Esophagus squamous epithelium (tissue), 5 donors: ENCODE data around the gene MAP2K3. TPM values are rescaled to one million over a fixed set of nuclear protein-coding genes. Genes with fewer than 3 reads are reported as not detected.

Source experiments
- DNase-seq: peaks from one replicate; lab custom pipeline; 2025; lab: John Stamatoyannopoulos, UW
- H3K27ac ChIP-seq, 4 donors: fragments of 200-600 bp; sonication (generic); one replicate each; pipeline ENCODE4 v1.5.1; 2016 to 2019; ENCODE audit warnings: mild to moderate bottlenecking in 1 of 4
- H3K27me3 ChIP-seq, 4 donors: fragments of 200-600 bp; sonication (generic); 1 replicate in 3 of 4; 2 replicates in 1 of 4; pipeline versions ENCODE4 v1.5.1 to v1.6.0; 2017 to 2021; ENCODE audit warnings: antibody characterized with exemption in 1 of 4
- H3K36me3 ChIP-seq, 3 donors: fragments of 200-600 bp; sonication (generic); one replicate each; pipeline ENCODE4 v1.5.1; 2016 to 2019
- H3K4me1 ChIP-seq, 3 donors: fragments of 200-600 bp; sonication (generic); one replicate each; pipeline ENCODE4 v1.5.1; 2017 to 2019
- H3K4me3 ChIP-seq, 4 donors: fragments of 200-600 bp; sonication (generic); 1 replicate in 3 of 4; 2 replicates in 1 of 4; pipeline ENCODE4 v1.5.1; 2016 to 2019; ENCODE audit warnings: mild to moderate bottlenecking in 2 of 4, moderate library complexity in 1 of 4
- H3K9me3 ChIP-seq, 3 donors: fragments of 200-600 bp; sonication (generic); one replicate each; pipeline ENCODE4 v1.5.1; 2016 to 2019
- POLR2A ChIP-seq, 4 donors: fragments of 450-650 bp; IDR thresholded peaks; one replicate each; pipeline ENCODE4 v1.6.1; 2017; ENCODE audit warnings: antibody characterized with exemption in 4 of 4, mild to moderate bottlenecking in 4 of 4, moderate library complexity in 3 of 4
- WGBS, 2 donors: methylation state at CpG; one replicate each; pipeline ENCODE4 v1.1.5; 2018; 5-methylcytosine and 5-hydroxymethylcytosine counted together
- intact Hi-C: fragments of 100-400 bp; cut with DNase I; formaldehyde crosslinking; loops from one replicate; pipeline ENCODE4 v1.15.0; 2022
- total RNA-seq, 4 donors: library from RNA; depleted of rRNA; stranded (reverse); fragments of >200 nt; gene quantifications; one replicate each; pipeline ENCODE4 v1.1.0, GENCODE V29; 2016
- TF ChIP-seq, protein P1 (sequence below), 6 experiments: fragments of 450-650 bp in 4 of 6; fragments of 200-600 bp in 2 of 6; sonication (generic) in 2 of 6; IDR thresholded peaks; one replicate each; pipeline ENCODE4 v1.5.1; 2016 to 2019; ENCODE audit warnings: antibody characterized with exemption in 6 of 6, mild to moderate bottlenecking in 4 of 6, moderate library complexity in 4 of 6
- donor health status: DM: yes; HTN: yes; CAD: no.

The MAP2K3 gene
- total RNA-seq, 4 donors from 2014 or later, result 24.1 to 53.6 (median 38.4) TPM

- peaks cover 52 to 83% (median 53%) of the 10 kb centered on the region in 3 donors for H3K4me1 ChIP-seq
- WGBS, 2 donors, result 0% methylated on average over 2 to 8 of the region's 16 CpGs
- peaks cover 0 to 5% (median 0%) of the 10 kb centered on the region in 4 donors for H3K27me3 ChIP-seq
- peak in 3 of 4 donors; percentile 24 to 73 (median 38) for TF ChIP-seq POLR2A (IDR thresholded peaks at IDR 0.05)
- TF ChIP-seq, protein P1, sequence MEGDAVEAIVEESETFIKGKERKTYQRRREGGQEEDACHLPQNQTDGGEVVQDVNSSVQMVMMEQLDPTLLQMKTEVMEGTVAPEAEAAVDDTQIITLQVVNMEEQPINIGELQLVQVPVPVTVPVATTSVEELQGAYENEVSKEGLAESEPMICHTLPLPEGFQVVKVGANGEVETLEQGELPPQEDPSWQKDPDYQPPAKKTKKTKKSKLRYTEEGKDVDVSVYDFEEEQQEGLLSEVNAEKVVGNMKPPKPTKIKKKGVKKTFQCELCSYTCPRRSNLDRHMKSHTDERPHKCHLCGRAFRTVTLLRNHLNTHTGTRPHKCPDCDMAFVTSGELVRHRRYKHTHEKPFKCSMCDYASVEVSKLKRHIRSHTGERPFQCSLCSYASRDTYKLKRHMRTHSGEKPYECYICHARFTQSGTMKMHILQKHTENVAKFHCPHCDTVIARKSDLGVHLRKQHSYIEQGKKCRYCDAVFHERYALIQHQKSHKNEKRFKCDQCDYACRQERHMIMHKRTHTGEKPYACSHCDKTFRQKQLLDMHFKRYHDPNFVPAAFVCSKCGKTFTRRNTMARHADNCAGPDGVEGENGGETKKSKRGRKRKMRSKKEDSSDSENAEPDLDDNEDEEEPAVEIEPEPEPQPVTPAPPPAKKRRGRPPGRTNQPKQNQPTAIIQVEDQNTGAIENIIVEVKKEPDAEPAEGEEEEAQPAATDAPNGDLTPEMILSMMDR (IDR thresholded peaks at IDR 0.05), result no peak
- peaks cover 0 to under 1% (median 0%) of the 10 kb centered on the region in 3 donors for H3K36me3 ChIP-seq
- H3K27ac ChIP-seq, result peak overlapping the region; percentile 90 to 99 (median 97)
- H3K4me3 ChIP-seq, result peak overlapping the region; percentile 65 to 97 (median 88)
- H3K9me3 ChIP-seq, result no peaks in the 10 kb centered on the region
- DNase-seq, result peak; percentile 64
- intact Hi-C loops, result no loop called here
Measured at GRCh38 chr17:21286066-21286770, 1.7 kb downstream of the MAP2K3 start.

DNA sequence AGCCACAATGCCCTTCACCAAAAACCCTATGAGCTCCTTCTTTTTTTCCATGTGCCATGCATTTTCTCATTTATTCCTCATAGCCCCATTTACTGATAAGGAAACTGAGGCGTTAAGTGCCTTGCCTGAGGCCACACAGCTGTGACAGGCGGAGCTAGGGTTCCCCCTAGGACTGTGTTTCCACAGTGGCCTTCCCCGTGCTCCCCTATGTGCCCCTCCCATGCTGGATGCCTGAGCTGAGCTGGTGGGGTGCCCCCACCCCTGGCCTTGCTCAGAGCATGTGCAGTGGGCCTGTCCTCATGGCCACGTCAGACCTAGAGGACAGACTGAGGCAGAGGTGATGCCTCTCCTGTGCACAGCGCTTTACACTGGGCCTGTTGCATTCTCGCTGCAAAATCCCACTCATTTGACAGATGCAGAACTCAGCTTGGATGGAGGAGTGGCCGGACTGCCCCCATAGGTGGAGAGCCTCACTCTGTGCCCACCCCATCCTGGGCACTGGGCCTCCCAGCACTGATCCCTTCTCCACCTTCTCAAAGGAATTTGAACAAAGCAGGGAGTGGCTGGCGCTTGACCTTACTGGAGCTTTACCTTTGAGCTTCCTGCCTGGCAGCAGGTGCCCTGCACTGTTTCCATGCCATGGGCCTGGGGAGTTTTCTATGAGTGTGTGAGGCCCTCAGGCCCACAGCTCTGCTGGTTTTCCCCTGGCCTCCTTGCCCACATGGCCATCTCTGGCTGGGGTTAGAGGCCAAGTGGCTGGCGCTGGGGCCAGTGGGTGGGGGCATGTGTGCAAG, 2.6 kb downstream of the MAP2K3 start:
- WGBS, 2 donors, result 10 to 11% methylated on average over 3 to 4 of the region's 9 CpGs
- H3K27me3 ChIP-seq, result peaks cover 0 to 5% (median 0%) of the 10 kb centered on the region in 4 donors
- DNase-seq, result no peak
- intact Hi-C loops, result no loop called here
- H3K9me3 ChIP-seq, result no peaks in the 10 kb centered on the region
- H3K27ac ChIP-seq, result peak overlapping the region; percentile 90 to 99 (median 97)
- peak overlapping the region; percentile 65 to 97 (median 88) for H3K4me3 ChIP-seq
- TF ChIP-seq, protein P1 (IDR thresholded peaks at IDR 0.05), result no peak
- no peak for TF ChIP-seq POLR2A (IDR thresholded peaks at IDR 0.05)
- peaks cover 0 to 9% (median 0%) of the 10 kb centered on the region in 3 donors for H3K36me3 ChIP-seq
- peaks cover 52 to 80% (median 53%) of the 10 kb centered on the region in 3 donors for H3K4me1 ChIP-seq

GRCh38 chr17:21287703-21288449, 3.4 kb downstream of the MAP2K3 start:
- H3K27me3 ChIP-seq, result peaks cover 0 to 5% (median 0%) of the 10 kb centered on the region in 4 donors
- H3K4me3 ChIP-seq, result peak overlapping the region in 3 of 4 donors; percentile 65 to 92 (median 84)
- H3K4me1 ChIP-seq, result peaks cover 52 to 72% (median 53%) of the 10 kb centered on the region in 3 donors
- H3K36me3 ChIP-seq, result peaks cover 0 to 14% (median 0%) of the 10 kb centered on the region in 3 donors
- peak overlapping the region; percentile 90 to 99 (median 97) for H3K27ac ChIP-seq
- 7 to 11% methylated on average over 3 to 4 of the region's 18 CpGs for WGBS, 2 donors
- peak in 2 of 4 donors; percentile 27 to 66 for TF ChIP-seq POLR2A (IDR thresholded peaks at IDR 0.05)
- TF ChIP-seq, protein P1 (IDR thresholded peaks at IDR 0.05), result peak in 1 of 6 experiments; percentile 3
- peak; percentile 82 for DNase-seq
- H3K9me3 ChIP-seq, result no peaks in the 10 kb centered on the region
- intact Hi-C loops, result no loop called here

- H3K4me3 ChIP-seq, result peak overlapping the region in 3 of 4 donors; percentile 30 to 92 (median 84)
- H3K27me3 ChIP-seq, result peaks cover 0 to 5% (median 0%) of the 10 kb centered on the region in 4 donors
- WGBS, 2 donors, result 20 to 46% methylated on average over 2 to 6 of the region's 6 CpGs
- TF ChIP-seq, protein P1 (IDR thresholded peaks at IDR 0.05), result no peak
- no peak for TF ChIP-seq POLR2A (IDR thresholded peaks at IDR 0.05)
- intact Hi-C loops, result no loop called here
- no peak for DNase-seq
- peaks cover 49 to 70% (median 50%) of the 10 kb centered on the region in 3 donors for H3K4me1 ChIP-seq
- peak overlapping the region; percentile 90 to 99 (median 97) for H3K27ac ChIP-seq
- H3K9me3 ChIP-seq, result no peaks in the 10 kb centered on the region
- peaks cover 0 to 22% (median 0%) of the 10 kb centered on the region in 3 donors for H3K36me3 ChIP-seq
Measured at GRCh38 chr17:21288571-21289017, 4.1 kb downstream of the MAP2K3 start.
